Activated T-helper 1 cell treated with anti-CD3 and anti-CD28 coated beads, Interleukin-12 subunit alpha, Interleukin-12 subunit beta, Interleukin-2, Interleukin-4 antibody, amounts not matched to agents 30 ng/mL and 10 ng/mL and 1 ng/mL, durations not matched to agents 14 hours and 24 hours and 36 hours (primary cell): ENCODE measurements around the gene CDH23. TPM values are rescaled to one million over a fixed set of nuclear protein-coding genes. Genes with fewer than 3 reads are reported as not detected.
A peak's percentile ranks its signal among the peaks of the same experiment; 100 is the strongest.

Source experiments
- DNase-seq: peaks from one replicate; pipeline ENCODE4 v3.0.0; 2021; ENCODE audit warnings: low spot score
- H3K27ac Mint-ChIP-seq: one replicate; pipeline ENCODE4 v1.8.0; 2021; ENCODE audit warnings: mild to moderate bottlenecking, mixed read lengths
- H3K27me3 Mint-ChIP-seq: one replicate; pipeline ENCODE4 v1.8.0; 2022; ENCODE audit warnings: mild to moderate bottlenecking, moderate library complexity, mixed read lengths; ENCODE audit not compliant: insufficient read depth
- H3K36me3 Mint-ChIP-seq: one replicate; pipeline ENCODE4 v1.8.0; 2021; ENCODE audit warnings: low read depth, mixed read lengths
- H3K4me1 Mint-ChIP-seq: one replicate; pipeline ENCODE4 v1.8.0; 2021; ENCODE audit warnings: low read depth, mixed read lengths
- H3K4me3 Mint-ChIP-seq: one replicate; pipeline ENCODE4 v1.8.0; 2021; ENCODE audit warnings: mild to moderate bottlenecking, moderate library complexity, mixed read lengths
- H3K9me3 Mint-ChIP-seq: one replicate; pipeline ENCODE4 v1.8.0; 2021; ENCODE audit warnings: mixed read lengths
- intact Hi-C: fragments of 100-400 bp; cut with micrococcal nuclease; formaldehyde crosslinking; loops from one replicate; pipeline ENCODE4 v1.15.1; 2024
- total RNA-seq: library from RNA; stranded (reverse); gene quantifications from 2 replicates; pipeline ENCODE4 v1.2.3, GENCODE V29; 2022

CDH23 gene
- total RNA-seq, 1 donor from 2014 or later: 0.57 TPM

GRCh38 chr10:71525092-71525491, 128.4 kb downstream of the CDH23 start:
- intact Hi-C loops: no loop called here

GRCh38 chr10:71525721-71526120, 129.0 kb downstream of the CDH23 start:
- intact Hi-C loops: no loop called here
- no peaks in the 10 kb centered on the region for H3K9me3 Mint-ChIP-seq
- H3K27ac Mint-ChIP-seq: no peak overlapping the region
- no peaks in the 10 kb centered on the region for H3K36me3 Mint-ChIP-seq
- H3K4me1 Mint-ChIP-seq: no peaks in the 10 kb centered on the region
- H3K27me3 Mint-ChIP-seq: peaks cover 5% of the 10 kb centered on the region
- DNase-seq: no peak
- H3K4me3 Mint-ChIP-seq: no peak overlapping the region

More at GRCh38 chr10:71525092-71525491, 128.4 kb downstream of the CDH23 start:
- H3K27me3 Mint-ChIP-seq: peaks cover 5% of the 10 kb centered on the region
- no peak overlapping the region for H3K27ac Mint-ChIP-seq
- no peaks in the 10 kb centered on the region for H3K9me3 Mint-ChIP-seq
- H3K4me1 Mint-ChIP-seq: no peaks in the 10 kb centered on the region
- H3K36me3 Mint-ChIP-seq: no peaks in the 10 kb centered on the region
- no peak overlapping the region for H3K4me3 Mint-ChIP-seq
- no peak for DNase-seq

GRCh38 chr10:71526653-71527052, 129.9 kb downstream of the CDH23 start:
- H3K9me3 Mint-ChIP-seq: peaks cover 4% of the 10 kb centered on the region
- no peaks in the 10 kb centered on the region for H3K36me3 Mint-ChIP-seq
- no peak overlapping the region for H3K27ac Mint-ChIP-seq
- peaks cover 4% of the 10 kb centered on the region for H3K4me1 Mint-ChIP-seq
- no peak overlapping the region for H3K4me3 Mint-ChIP-seq
- no peak for DNase-seq
- peaks cover 5% of the 10 kb centered on the region for H3K27me3 Mint-ChIP-seq
- intact Hi-C loops: no loop called here

- Mint-ChIP-seq H3K4me1 (peaks cover 9% of the 10 kb centered on the region), H3K36me3 (no peaks in the 10 kb centered on the region), H3K9me3 (peaks cover 6% of the 10 kb centered on the region), H3K27ac (no peak overlapping the region), H3K4me3 (no peak overlapping the region), H3K27me3 (peaks cover 5% of the 10 kb centered on the region)
- intact Hi-C loops: no loop called here
- DNase-seq: no peak
These were observed 130.4 kb downstream of the CDH23 start for GRCh38 chr10:71527135-71527534.

GRCh38 chr10:71528371-71529206, 131.9 kb downstream of the CDH23 start:
- H3K27ac Mint-ChIP-seq: no peak overlapping the region
- H3K4me1 Mint-ChIP-seq: peaks cover 11% of the 10 kb centered on the region
- H3K9me3 Mint-ChIP-seq: peaks cover 6% of the 10 kb centered on the region
- H3K4me3 Mint-ChIP-seq: no peak overlapping the region
- no peaks in the 10 kb centered on the region for H3K36me3 Mint-ChIP-seq
- H3K27me3 Mint-ChIP-seq: peaks cover 2% of the 10 kb centered on the region
- intact Hi-C loops: no loop called here
- no peak for DNase-seq

DNA sequence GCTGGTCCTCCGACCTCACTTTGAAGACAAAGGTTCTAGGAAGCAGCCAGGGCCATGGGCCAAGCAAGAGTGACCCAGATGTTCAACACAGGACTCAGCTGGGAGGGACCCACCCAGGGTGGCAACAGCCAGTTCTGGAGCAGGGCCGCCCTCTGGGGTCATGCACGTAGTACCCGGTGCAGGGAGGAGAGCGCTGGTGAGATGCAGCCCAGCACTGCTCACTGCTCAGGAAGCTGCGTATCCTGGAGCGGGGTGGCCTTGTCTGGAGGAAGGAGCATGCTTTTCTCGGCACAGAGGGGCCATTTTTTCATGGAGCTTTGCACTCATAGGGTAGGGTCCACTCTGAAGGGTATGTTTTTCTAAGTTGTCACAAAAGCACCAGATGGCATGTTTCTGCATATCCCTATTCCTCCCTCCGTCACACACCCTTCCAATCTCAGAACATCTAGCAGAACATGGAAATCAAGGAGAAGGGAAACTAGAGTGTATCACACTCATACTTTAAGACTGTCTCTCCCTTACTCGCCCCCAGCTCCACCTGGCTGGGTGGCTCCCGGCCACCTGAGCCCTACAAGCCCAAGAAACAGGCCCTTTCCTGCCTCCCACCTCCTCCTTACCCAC, 132.6 kb downstream of the CDH23 start:
- peaks cover 11% of the 10 kb centered on the region for H3K4me1 Mint-ChIP-seq
- intact Hi-C loops: no loop called here
- no peak overlapping the region for H3K4me3 Mint-ChIP-seq
- no peak overlapping the region for H3K27ac Mint-ChIP-seq
- H3K9me3 Mint-ChIP-seq: peaks cover 6% of the 10 kb centered on the region
- peaks cover 2% of the 10 kb centered on the region for H3K27me3 Mint-ChIP-seq
- DNase-seq: no peak
- H3K36me3 Mint-ChIP-seq: no peaks in the 10 kb centered on the region

DNA sequence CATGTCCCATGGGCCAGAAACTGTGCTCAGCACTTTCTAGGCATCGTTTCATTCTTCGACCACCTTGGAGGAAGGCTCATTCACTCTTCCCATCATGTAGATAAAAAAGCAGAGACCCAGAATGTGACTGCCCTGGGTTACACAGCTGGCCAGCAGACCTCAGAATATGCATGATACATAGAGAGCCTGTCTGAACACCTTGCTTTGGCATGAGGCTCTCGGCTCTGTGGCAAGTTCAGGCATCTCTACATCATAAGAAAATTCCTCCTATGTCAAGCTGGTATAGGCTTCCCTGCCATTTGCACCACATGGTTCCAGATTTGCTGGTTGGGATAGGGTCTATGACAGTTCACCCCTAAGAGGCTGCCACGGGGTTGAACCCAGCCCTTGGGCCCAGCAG, 134.1 kb downstream of the CDH23 start:
- Mint-ChIP-seq H3K27ac (no peak overlapping the region), H3K27me3 (peaks cover 2% of the 10 kb centered on the region), H3K36me3 (no peaks in the 10 kb centered on the region), H3K4me1 (peaks cover 11% of the 10 kb centered on the region), H3K9me3 (peaks cover 6% of the 10 kb centered on the region), H3K4me3 (no peak overlapping the region)
- intact Hi-C loops: loop anchor here (1.0 kb wide), 1 partner anchor 211 kb away; the partner anchor contains the start of gene SLC29A3
- DNase-seq: no peak

GRCh38 chr10:71531485-71532446, 135.0 kb downstream of the CDH23 start:
- peak overlapping the region; percentile 87 for H3K27ac Mint-ChIP-seq
- no peaks in the 10 kb centered on the region for H3K36me3 Mint-ChIP-seq
- peaks cover 2% of the 10 kb centered on the region for H3K27me3 Mint-ChIP-seq
- H3K4me3 Mint-ChIP-seq: no peak overlapping the region
- intact Hi-C loops: loop anchor here (1.0 kb wide), 1 partner anchor 212 kb away; the partner anchor contains the start of gene SLC29A3
- H3K9me3 Mint-ChIP-seq: peaks cover 6% of the 10 kb centered on the region
- peaks cover 11% of the 10 kb centered on the region for H3K4me1 Mint-ChIP-seq
- peak; percentile 3 for DNase-seq

DNA sequence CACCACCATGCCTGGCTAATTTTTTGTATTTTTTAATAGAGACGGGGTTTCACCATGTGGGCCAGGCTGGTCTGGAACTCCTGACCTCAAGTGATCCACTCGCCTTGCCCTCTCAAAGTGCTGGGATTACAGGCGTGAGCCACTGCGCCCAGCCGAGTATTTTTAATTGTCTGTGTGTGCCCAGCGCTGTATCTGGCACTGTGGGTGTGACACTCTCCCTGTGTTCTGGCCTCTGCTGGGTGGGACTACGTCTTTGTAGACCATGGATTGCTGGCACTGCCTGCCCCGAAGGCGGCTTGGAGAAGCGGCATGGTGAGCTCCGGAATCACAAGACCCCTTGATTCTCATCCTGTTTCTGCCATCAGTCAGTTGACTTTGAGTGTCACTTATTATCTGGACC, 136.2 kb downstream of the CDH23 start:
- H3K27me3 Mint-ChIP-seq: peaks cover 2% of the 10 kb centered on the region
- no peak overlapping the region for H3K4me3 Mint-ChIP-seq
- peaks cover 11% of the 10 kb centered on the region for H3K4me1 Mint-ChIP-seq
- intact Hi-C loops: no loop called here
- no peak for DNase-seq
- H3K9me3 Mint-ChIP-seq: peaks cover 6% of the 10 kb centered on the region
- peak overlapping the region; percentile 67 for H3K27ac Mint-ChIP-seq
- no peaks in the 10 kb centered on the region for H3K36me3 Mint-ChIP-seq

DNA sequence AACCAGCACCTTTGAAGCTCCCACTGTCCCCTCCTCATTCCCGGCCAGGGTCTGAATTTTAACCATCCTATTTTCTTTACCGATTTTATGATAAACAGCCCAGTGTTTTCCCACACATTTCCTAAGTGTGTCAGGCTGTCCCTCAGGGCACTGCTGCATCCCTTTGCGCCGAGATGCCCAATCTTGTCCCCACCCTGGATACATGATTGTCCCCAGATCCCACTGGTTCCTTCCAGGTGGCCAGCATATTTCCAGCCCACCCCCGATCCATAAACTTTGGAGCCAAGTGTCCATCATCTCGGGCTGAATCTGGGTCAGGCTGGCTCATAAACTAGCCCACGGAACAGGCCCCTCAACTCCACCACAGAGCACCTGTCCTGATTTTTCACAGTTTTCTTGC, 137.2 kb downstream of the CDH23 start:
- Mint-ChIP-seq H3K36me3 (no peaks in the 10 kb centered on the region), H3K4me3 (no peak overlapping the region), H3K4me1 (peaks cover 11% of the 10 kb centered on the region), H3K27ac (peak overlapping the region; percentile 59), H3K9me3 (peaks cover 6% of the 10 kb centered on the region), H3K27me3 (peaks cover 1% of the 10 kb centered on the region)
- DNase-seq: no peak
- intact Hi-C loops: no loop called here

DNA sequence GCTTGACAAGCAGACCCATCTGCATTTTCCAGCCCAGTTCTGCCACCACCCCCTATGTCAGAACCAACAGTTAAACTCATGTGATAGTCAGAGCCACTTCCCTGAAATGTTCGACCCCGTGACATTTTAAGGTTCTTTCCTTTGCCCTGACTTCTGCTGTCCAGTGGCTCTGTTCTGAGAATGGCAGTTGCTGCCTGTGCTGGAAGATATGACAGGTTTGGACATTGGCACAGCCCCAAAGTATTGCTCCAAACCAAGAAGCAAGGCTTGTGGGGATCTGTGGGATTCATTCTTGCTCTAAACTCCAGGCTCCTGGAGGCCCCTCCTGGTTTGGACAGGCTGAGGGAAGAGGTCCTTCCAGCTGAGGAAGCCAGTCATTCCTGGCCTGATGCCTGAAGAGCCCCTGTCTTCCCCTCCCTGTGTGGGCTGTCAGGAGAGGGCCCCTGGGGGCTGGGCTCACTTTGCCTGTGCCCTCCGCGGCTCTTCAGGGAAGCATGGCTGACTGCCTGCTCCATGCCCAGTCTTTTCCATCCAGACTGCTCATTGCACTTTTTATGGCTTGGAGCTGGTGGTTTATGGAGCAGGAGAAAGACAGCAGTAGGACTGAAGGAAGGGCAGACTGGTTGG, 138.0 kb downstream of the CDH23 start:
- Mint-ChIP-seq H3K36me3 (no peaks in the 10 kb centered on the region), H3K9me3 (peaks cover 6% of the 10 kb centered on the region), H3K27me3 (no peaks in the 10 kb centered on the region), H3K4me1 (peaks cover 11% of the 10 kb centered on the region), H3K27ac (peak overlapping the region; percentile 38), H3K4me3 (no peak overlapping the region)
- intact Hi-C loops: no loop called here
- DNase-seq: no peak

DNA sequence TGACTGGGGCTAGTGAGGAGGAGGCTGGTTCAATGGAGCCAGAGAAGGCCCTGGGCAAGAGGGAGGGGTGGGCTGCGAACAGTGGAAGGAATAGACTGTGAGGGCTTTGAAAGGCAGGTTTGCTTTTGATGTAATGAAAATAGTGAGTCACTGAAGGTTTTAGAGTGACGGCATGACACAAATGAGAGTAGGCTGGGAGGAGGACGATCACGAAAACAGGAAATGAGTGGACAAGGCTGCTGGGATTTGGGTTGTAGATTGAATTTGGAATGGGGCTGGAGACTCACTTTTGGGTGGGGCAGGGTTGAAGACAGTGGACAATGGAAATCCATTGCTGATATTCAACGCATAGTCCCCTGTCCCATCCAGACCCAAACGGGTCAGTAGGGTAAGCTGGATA, 139.6 kb downstream of the CDH23 start:
- peaks cover 10% of the 10 kb centered on the region for H3K4me1 Mint-ChIP-seq
- H3K27me3 Mint-ChIP-seq: no peaks in the 10 kb centered on the region
- H3K9me3 Mint-ChIP-seq: peaks cover 6% of the 10 kb centered on the region
- no peak for DNase-seq
- intact Hi-C loops: no loop called here
- H3K36me3 Mint-ChIP-seq: no peaks in the 10 kb centered on the region
- H3K27ac Mint-ChIP-seq: no peak overlapping the region
- no peak overlapping the region for H3K4me3 Mint-ChIP-seq
